A549 (cell line): Measurements from ENCODE around the gene CELF2. TPM values are rescaled to one million over a fixed set of nuclear protein-coding genes. Genes with fewer than 3 reads are reported as not detected.

Source experiments
- ATAC-seq, 2 experiments: fragments of 200-7000 bp in 1 of 2; fragments of >200 bp in 1 of 2; cut with Nextera tagmentation in 1 of 2; cut with Tn5 transposase in 1 of 2; 3 replicates each; pipeline versions ENCODE4 v1.8.0 to v1.9.1; 2018 to 2020; ENCODE audit warnings: mild to moderate bottlenecking in 1 of 2, moderate library complexity in 1 of 2
- CTCF ChIA-PET: fragments of 300-600 bp; sonication (Branson Sonifier 250); formaldehyde crosslinking; extraction: SDS; loops from one replicate; lab custom pipeline; 2021; ENCODE audit warnings: antibody characterized with exemption, inconsistent platforms; lab: Yijun Ruan, JAX
- POLR2A ChIA-PET: fragments of 350-600 bp; formaldehyde crosslinking; extraction: SDS; loops from one replicate; lab custom pipeline; 2021; ENCODE audit warnings: antibody characterized with exemption, inconsistent platforms; lab: Yijun Ruan, JAX
- DNase-seq, 2 experiments: peaks; one replicate each; pipeline versions ENCODE4 v3.0.0 to v3.0.0-alpha.2; 2011 to 2016; ENCODE audit warnings: low read depth in 1 of 2, low spot score in 1 of 2
- FAIRE-seq: peaks from 2 replicates; lab custom pipeline; 2011; peaks lifted over from hg19 to GRCh38; lab: Jason Lieb, UNC
- H3K27ac ChIP-seq, 2 experiments: fragments of >200 bp; sonication (Bioruptor Twin); formaldehyde crosslinking; 3 replicates each; pipeline ENCODE4 v1.5.1; 2016 to 2017
- H3K4me1 ChIP-seq: fragments of >200 bp; sonication (Bioruptor Twin); formaldehyde crosslinking; 3 replicates; pipeline ENCODE4 v1.6.1; 2016
- H3K4me2 ChIP-seq: fragments of >200 bp; sonication (Bioruptor Twin); formaldehyde crosslinking; 3 replicates; pipeline ENCODE4 v1.6.1; 2016
- H3K4me3 ChIP-seq: fragments of >200 bp; sonication (Bioruptor Twin); formaldehyde crosslinking; 3 replicates; pipeline ENCODE4 v1.5.1; 2016
- H3K9me3 ChIP-seq: fragments of >200 bp; sonication (Bioruptor Twin); formaldehyde crosslinking; 3 replicates; pipeline ENCODE4 v1.6.1; 2016
- CBX2 ChIP-seq: fragments of 200-600 bp; sonication (generic); IDR thresholded peaks from 2 replicates; pipeline ENCODE4 v1.6.1; 2016; ENCODE audit warnings: low read depth, mild to moderate bottlenecking, borderline replicate concordance
- CHD2 ChIP-seq: fragments of 150-350 bp; IDR thresholded peaks from 2 replicates; pipeline ENCODE4 v1.6.1; 2014; ENCODE audit warnings: low read length; ENCODE audit not compliant: partially characterized antibody
- EP300 ChIP-seq, 2 experiments: fragments of >200 bp; sonication (Bioruptor Twin); formaldehyde crosslinking; IDR thresholded peaks; 2 replicates in 1 of 2; 3 replicates in 1 of 2; pipeline ENCODE4 v1.6.1; 2016 to 2017
- FOSL2 ChIP-seq, 2 experiments: fragments of 450-650 bp in 1 of 2; fragments of >200 bp in 1 of 2; sonication (Bioruptor Twin) in 1 of 2; formaldehyde crosslinking; IDR thresholded peaks; 2 replicates each; pipeline versions ENCODE4 v1.5.0 to v1.6.1; 2016 to 2020; ENCODE audit warnings: mild to moderate bottlenecking in 1 of 2, moderate library complexity in 1 of 2
- FOXS1 ChIP-seq: fragments of 250-450 bp; sonication (Bioruptor Pico); IDR thresholded peaks from 2 replicates; pipeline ENCODE4 v1.5.0; 2020; ENCODE audit warnings: mild to moderate bottlenecking, moderate library complexity
- GATA3 ChIP-seq: IDR thresholded peaks from 2 replicates; pipeline ENCODE4 v1.6.1; 2012; ENCODE audit warnings: borderline replicate concordance
- HOXB5 ChIP-seq: fragments of 250-450 bp; sonication (Bioruptor Pico); IDR thresholded peaks from 2 replicates; pipeline ENCODE4 v1.5.0; 2020; ENCODE audit warnings: mild to moderate bottlenecking, moderate library complexity
- KDM5A ChIP-seq: fragments of 200-600 bp; sonication (generic); IDR thresholded peaks from 2 replicates; pipeline ENCODE4 v1.6.1; 2016; ENCODE audit warnings: antibody characterized with exemption, mild to moderate bottlenecking
- MAFK ChIP-seq: fragments of 450-650 bp; IDR thresholded peaks from 2 replicates; pipeline ENCODE4 v1.6.1; 2014; ENCODE audit not compliant: partially characterized antibody
- PHF8 ChIP-seq: fragments of 200-600 bp; sonication (generic); IDR thresholded peaks from 2 replicates; pipeline ENCODE4 v1.6.1; 2016; ENCODE audit warnings: low read depth, mild to moderate bottlenecking, antibody characterized with exemption, moderate library complexity, borderline replicate concordance
- POLR2A ChIP-seq: IDR thresholded peaks from 2 replicates; pipeline ENCODE4 v1.6.1; 2012; ENCODE audit warnings: mild to moderate bottlenecking, low read length
- POLR2AphosphoS2 ChIP-seq: conservative IDR thresholded peaks from 2 replicates; pipeline ENCODE4 v1.6.1; 2012; ENCODE audit warnings: low read length, improper control_type of control experiment, inconsistent platforms
- RCOR1 ChIP-seq: fragments of 150-350 bp; IDR thresholded peaks from 2 replicates; pipeline ENCODE4 v1.6.1; 2014; ENCODE audit warnings: antibody characterized with exemption, low read length, low read depth
- ZC3H11A ChIP-seq: fragments of 450-650 bp; IDR thresholded peaks from 2 replicates; pipeline ENCODE4 v1.6.1; 2014; ENCODE audit warnings: antibody characterized with exemption, mild to moderate bottlenecking
- ZFP36 ChIP-seq: fragments of 450-650 bp; IDR thresholded peaks from 2 replicates; pipeline ENCODE4 v1.6.1; 2014; ENCODE audit warnings: borderline replicate concordance; ENCODE audit not compliant: partially characterized antibody
- ZNF302 ChIP-seq: fragments of 250-450 bp; sonication (Bioruptor Pico); IDR thresholded peaks from 2 replicates; pipeline ENCODE4 v1.9.0; 2021; ENCODE audit warnings: inconsistent platforms, mild to moderate bottlenecking, moderate library complexity
- ZSCAN20 ChIP-seq: fragments of 250-450 bp; sonication (Bioruptor Pico); IDR thresholded peaks from 2 replicates; pipeline ENCODE4 v1.8.0; 2022; ENCODE audit warnings: mild to moderate bottlenecking, moderate library complexity
- WGBS: methylation state at CpG from one replicate; pipeline ENCODE4 v1.1.6; 2017; ENCODE audit errors: missing lambda C conversion rate; 5-methylcytosine and 5-hydroxymethylcytosine counted together
- polyA plus RNA-seq, 4 experiments: library from polyadenylated mRNA; depleted of rRNA in 3 of 4; stranded (reverse); fragments of >200 nt; fragmentation: RNase III in 1 of 4; extraction: RNeasy Plus Mini Kit Qiagen cat#74134 plus additional on column Dnase treatment in 1 of 4; gene quantifications; 2 replicates in 3 of 4; 3 replicates in 1 of 4; pipeline ENCODE4 v1.2.3, GENCODE V29; 2011 to 2017
- TF ChIP-seq, protein P1 (sequence below): fragments of >200 bp; sonication (Bioruptor Twin); formaldehyde crosslinking; IDR thresholded peaks from 2 replicates; pipeline ENCODE4 v1.6.1; 2016
- TF ChIP-seq, protein P2 (sequence below): fragments of >200 bp; sonication (Bioruptor Twin); formaldehyde crosslinking; IDR thresholded peaks from 3 replicates; pipeline ENCODE4 v1.6.1; 2016
- TF ChIP-seq, protein P3 (sequence below): fragments of 200-600 bp; sonication (generic); IDR thresholded peaks from 2 replicates; pipeline ENCODE4 v1.6.1; 2016; ENCODE audit warnings: antibody characterized with exemption, mild to moderate bottlenecking, moderate library complexity
- TF ChIP-seq, protein P4 (sequence below): IDR thresholded peaks from 2 replicates; pipeline ENCODE4 v1.6.1; 2012

Gene CELF2
- polyA plus RNA-seq, 2 of the 4 experiments (the other 2 are of a cell fraction): 0.01 to 0.03 TPM

DNA sequence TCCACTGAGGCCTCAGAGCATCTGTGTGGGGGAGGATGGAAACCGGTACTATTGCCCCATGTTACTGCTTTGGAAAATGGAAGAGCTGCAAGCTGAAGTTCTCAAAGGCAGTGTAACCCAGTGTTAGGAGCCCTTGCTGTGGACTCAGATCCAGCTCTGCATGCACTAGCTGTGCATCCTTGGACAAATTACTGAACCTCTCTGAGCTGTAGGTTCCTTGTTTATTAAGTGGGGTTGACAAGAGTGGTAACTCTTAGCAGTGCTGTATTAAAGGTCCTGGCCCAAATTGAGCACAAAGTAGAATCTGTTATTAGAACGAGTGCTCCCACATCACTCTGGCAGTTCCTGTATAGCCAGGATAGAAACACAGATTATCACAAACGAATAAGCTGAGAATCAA is 359.6 kb downstream of the CELF2 start:
- no peak for TF ChIP-seq GATA3
- TF ChIP-seq HOXB5: no peak
- TF ChIP-seq ZNF302 (CRISPR knock-in tag): no peak
- no peak for TF ChIP-seq POLR2AphosphoS2
- TF ChIP-seq POLR2A: no peak
- no peak for TF ChIP-seq ZFP36
- Histone ChIP-seq H3K27ac (no peak overlapping the region), H3K4me1 (no peaks in the 10 kb centered on the region), H3K9me3 (no peaks in the 10 kb centered on the region), H3K4me3 (no peak overlapping the region), H3K4me2 (no peak overlapping the region)
- FAIRE-seq (no peak), ATAC-seq (no peak), DNase-seq (no peak)
- CTCF ChIA-PET: no interaction called here
- POLR2A ChIA-PET: no interaction called here
- WGBS: 48% methylated on average over 3 of the region's 3 CpGs

DNA sequence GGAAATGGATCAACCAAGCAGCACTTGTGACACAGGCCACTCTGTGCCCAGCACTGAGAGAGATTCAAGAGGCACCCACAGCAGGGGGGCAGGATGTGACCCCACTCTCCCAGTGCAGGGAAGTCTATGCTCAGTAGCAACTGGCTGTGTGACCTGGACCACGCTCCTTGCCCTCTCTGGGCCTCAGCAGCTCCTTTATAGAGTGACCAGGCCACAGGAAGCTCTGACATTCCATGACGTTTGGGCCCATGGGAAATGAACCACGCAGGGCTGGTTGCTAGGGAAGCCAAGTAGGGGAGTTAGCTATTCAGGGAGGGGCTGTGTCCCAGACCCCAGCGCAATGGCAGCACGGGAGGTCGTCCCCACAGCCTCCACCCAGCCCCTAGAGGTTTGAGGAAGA is 361.2 kb downstream of the CELF2 start:
- FAIRE-seq: no peak
- Histone ChIP-seq H3K4me2 (no peak overlapping the region), H3K9me3 (no peaks in the 10 kb centered on the region), H3K4me3 (no peak overlapping the region), H3K4me1 (no peaks in the 10 kb centered on the region), H3K27ac (no peak overlapping the region)
- no peak for ATAC-seq
- 24% methylated on average over 5 of the region's 6 CpGs for WGBS
- ChIA-PET POLR2A (no interaction called here), CTCF (no interaction called here)
- TF ChIP-seq, protein P1, sequence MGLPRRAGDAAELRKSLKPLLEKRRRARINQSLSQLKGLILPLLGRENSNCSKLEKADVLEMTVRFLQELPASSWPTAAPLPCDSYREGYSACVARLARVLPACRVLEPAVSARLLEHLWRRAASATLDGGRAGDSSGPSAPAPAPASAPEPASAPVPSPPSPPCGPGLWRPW: no peak
- TF ChIP-seq RCOR1: no peak
- TF ChIP-seq POLR2AphosphoS2: no peak
- no peak for DNase-seq

DNA sequence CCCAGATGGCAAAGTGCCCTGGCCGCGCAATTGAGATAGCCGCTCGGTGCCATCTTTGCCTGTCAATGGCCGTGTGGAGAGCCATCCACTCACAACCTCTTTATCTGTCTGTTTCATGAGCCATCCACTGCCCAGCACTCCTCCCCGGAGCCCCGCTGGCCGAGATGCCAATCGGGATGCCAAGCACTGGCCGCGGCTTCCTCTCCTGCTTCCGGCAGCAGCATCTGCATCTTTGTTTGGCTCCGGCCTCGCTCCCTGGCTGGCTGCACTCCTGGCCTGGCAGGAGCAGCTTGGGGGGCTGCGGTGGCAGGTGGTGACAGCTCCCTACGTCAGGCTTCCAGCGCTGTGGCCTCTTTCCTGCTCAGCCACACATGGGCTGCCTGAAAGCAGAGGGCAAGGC is 362.1 kb downstream of the CELF2 start:
- ChIA-PET CTCF (no interaction called here), POLR2A (no interaction called here)
- Histone ChIP-seq H3K4me2 (no peak overlapping the region), H3K9me3 (no peaks in the 10 kb centered on the region), H3K27ac (no peak overlapping the region), H3K4me3 (no peak overlapping the region), H3K4me1 (no peaks in the 10 kb centered on the region)
- FAIRE-seq (no peak), DNase-seq (no peak), ATAC-seq (no peak)
- WGBS: 73% methylated on average over 14 of the region's 17 CpGs
- TF ChIP-seq, protein P1: no peak
- TF ChIP-seq MAFK (no peak), RCOR1 (no peak), POLR2A (no peak), CHD2 (no peak), EP300 (IDR thresholded peaks at IDR 0.05) (no peak), ZC3H11A (no peak), PHF8 (no peak), ZSCAN20 (CRISPR knock-in tag) (no peak), FOXS1 (CRISPR knock-in tag) (no peak), CBX2 (no peak), FOSL2 (IDR thresholded peaks at IDR 0.05) (no peak), FOSL2 (CRISPR knock-in tag; IDR thresholded peaks at IDR 0.05) (no peak), GATA3 (no peak), KDM5A (no peak)
- TF ChIP-seq, protein P2, sequence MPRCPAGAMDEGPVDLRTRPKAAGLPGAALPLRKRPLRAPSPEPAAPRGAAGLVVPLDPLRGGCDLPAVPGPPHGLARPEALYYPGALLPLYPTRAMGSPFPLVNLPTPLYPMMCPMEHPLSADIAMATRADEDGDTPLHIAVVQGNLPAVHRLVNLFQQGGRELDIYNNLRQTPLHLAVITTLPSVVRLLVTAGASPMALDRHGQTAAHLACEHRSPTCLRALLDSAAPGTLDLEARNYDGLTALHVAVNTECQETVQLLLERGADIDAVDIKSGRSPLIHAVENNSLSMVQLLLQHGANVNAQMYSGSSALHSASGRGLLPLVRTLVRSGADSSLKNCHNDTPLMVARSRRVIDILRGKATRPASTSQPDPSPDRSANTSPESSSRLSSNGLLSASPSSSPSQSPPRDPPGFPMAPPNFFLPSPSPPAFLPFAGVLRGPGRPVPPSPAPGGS: no peak
- TF ChIP-seq, protein P3, sequence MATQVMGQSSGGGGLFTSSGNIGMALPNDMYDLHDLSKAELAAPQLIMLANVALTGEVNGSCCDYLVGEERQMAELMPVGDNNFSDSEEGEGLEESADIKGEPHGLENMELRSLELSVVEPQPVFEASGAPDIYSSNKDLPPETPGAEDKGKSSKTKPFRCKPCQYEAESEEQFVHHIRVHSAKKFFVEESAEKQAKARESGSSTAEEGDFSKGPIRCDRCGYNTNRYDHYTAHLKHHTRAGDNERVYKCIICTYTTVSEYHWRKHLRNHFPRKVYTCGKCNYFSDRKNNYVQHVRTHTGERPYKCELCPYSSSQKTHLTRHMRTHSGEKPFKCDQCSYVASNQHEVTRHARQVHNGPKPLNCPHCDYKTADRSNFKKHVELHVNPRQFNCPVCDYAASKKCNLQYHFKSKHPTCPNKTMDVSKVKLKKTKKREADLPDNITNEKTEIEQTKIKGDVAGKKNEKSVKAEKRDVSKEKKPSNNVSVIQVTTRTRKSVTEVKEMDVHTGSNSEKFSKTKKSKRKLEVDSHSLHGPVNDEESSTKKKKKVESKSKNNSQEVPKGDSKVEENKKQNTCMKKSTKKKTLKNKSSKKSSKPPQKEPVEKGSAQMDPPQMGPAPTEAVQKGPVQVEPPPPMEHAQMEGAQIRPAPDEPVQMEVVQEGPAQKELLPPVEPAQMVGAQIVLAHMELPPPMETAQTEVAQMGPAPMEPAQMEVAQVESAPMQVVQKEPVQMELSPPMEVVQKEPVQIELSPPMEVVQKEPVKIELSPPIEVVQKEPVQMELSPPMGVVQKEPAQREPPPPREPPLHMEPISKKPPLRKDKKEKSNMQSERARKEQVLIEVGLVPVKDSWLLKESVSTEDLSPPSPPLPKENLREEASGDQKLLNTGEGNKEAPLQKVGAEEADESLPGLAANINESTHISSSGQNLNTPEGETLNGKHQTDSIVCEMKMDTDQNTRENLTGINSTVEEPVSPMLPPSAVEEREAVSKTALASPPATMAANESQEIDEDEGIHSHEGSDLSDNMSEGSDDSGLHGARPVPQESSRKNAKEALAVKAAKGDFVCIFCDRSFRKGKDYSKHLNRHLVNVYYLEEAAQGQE: no peak
- TF ChIP-seq, protein P4, sequence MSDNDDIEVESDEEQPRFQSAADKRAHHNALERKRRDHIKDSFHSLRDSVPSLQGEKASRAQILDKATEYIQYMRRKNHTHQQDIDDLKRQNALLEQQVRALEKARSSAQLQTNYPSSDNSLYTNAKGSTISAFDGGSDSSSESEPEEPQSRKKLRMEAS: no peak
